WTC11 (cell line): Measurements from ENCODE around the gene VWA8.

Source experiments
- ATF3 ChIP-seq: sonication (generic); formaldehyde crosslinking; conservative IDR thresholded peaks from 2 replicates; pipeline ENCODE4 v1.8.1; 2022; ENCODE audit warnings: mild to moderate bottlenecking, missing genetic modification reagents
- CREM ChIP-seq: sonication (generic); formaldehyde crosslinking; IDR thresholded peaks from 2 replicates; pipeline ENCODE4 v1.8.1; 2022; ENCODE audit warnings: mild to moderate bottlenecking, missing genetic modification reagents, moderate library complexity
- CTCF ChIP-seq: fragments of 200-600 bp; IDR thresholded peaks from 2 replicates; pipeline ENCODE4 v1.8.0; 2022; ENCODE audit warnings: antibody characterized with exemption
- E2F5 ChIP-seq: sonication (generic); formaldehyde crosslinking; IDR thresholded peaks from 2 replicates; pipeline ENCODE4 v1.8.1; 2022; ENCODE audit warnings: mild to moderate bottlenecking, moderate library complexity, missing genetic modification reagents
- FOXJ3 ChIP-seq: sonication (generic); formaldehyde crosslinking; IDR thresholded peaks from 2 replicates; pipeline ENCODE4 v1.9.0; 2021; ENCODE audit warnings: missing genetic modification reagents, mild to moderate bottlenecking, borderline replicate concordance
- FOXK1 ChIP-seq: sonication (generic); formaldehyde crosslinking; IDR thresholded peaks from 2 replicates; pipeline ENCODE4 v1.8.0; 2022; ENCODE audit warnings: mild to moderate bottlenecking, moderate library complexity, missing genetic modification reagents
- HMGXB4 ChIP-seq: sonication (generic); formaldehyde crosslinking; IDR thresholded peaks from 2 replicates; pipeline ENCODE4 v1.8.1; 2023; ENCODE audit warnings: mild to moderate bottlenecking, moderate library complexity, missing genetic modification reagents
- MAX ChIP-seq: sonication (generic); formaldehyde crosslinking; IDR thresholded peaks from 2 replicates; pipeline ENCODE4 v1.8.0; 2022; ENCODE audit warnings: mild to moderate bottlenecking, missing genetic modification reagents
- OVOL2 ChIP-seq: fragments of 250-450 bp; sonication (Bioruptor Pico); IDR thresholded peaks from 2 replicates; pipeline ENCODE4 v1.9.0; 2021; ENCODE audit warnings: mild to moderate bottlenecking, borderline replicate concordance
- PREB ChIP-seq: sonication (generic); formaldehyde crosslinking; IDR thresholded peaks from 2 replicates; pipeline ENCODE4 v1.8.1; 2022; ENCODE audit warnings: mild to moderate bottlenecking, missing genetic modification reagents, moderate library complexity, borderline replicate concordance
- TEAD1 ChIP-seq: sonication (generic); formaldehyde crosslinking; IDR thresholded peaks from 2 replicates; pipeline ENCODE4 v1.8.0; 2022; ENCODE audit warnings: mild to moderate bottlenecking, missing genetic modification reagents
- ZBTB21 ChIP-seq: sonication (generic); formaldehyde crosslinking; IDR thresholded peaks from 2 replicates; pipeline ENCODE4 v1.8.1; 2023; ENCODE audit warnings: mild to moderate bottlenecking, missing genetic modification reagents, borderline replicate concordance
- ZNF138 ChIP-seq: sonication (generic); formaldehyde crosslinking; conservative IDR thresholded peaks from 2 replicates; pipeline ENCODE4 v1.8.1; 2022; ENCODE audit warnings: mild to moderate bottlenecking, moderate library complexity, missing genetic modification reagents
- ZNF232 ChIP-seq: sonication (generic); formaldehyde crosslinking; IDR thresholded peaks from 2 replicates; pipeline ENCODE4 v1.8.0; 2022; ENCODE audit warnings: mild to moderate bottlenecking, missing genetic modification reagents

- TF ChIP-seq CTCF (no peak), TEAD1 (CRISPR knock-in tag) (no peak), ZNF138 (CRISPR knock-in tag) (no peak), CREM (CRISPR knock-in tag) (no peak), ZBTB21 (CRISPR knock-in tag) (no peak), MAX (no peak), PREB (no peak), ATF3 (CRISPR knock-in tag) (no peak), ZNF232 (CRISPR knock-in tag) (no peak), OVOL2 (no peak), E2F5 (no peak), HMGXB4 (no peak), FOXJ3 (CRISPR knock-in tag) (no peak), FOXK1 (no peak)
Measured at GRCh38 chr13:41970022-41970421, 9.1 kb upstream of the VWA8 start.
